GM12878 (cell line): Measurements from ENCODE around the gene PDE10A. TPM values are rescaled to one million over a fixed set of nuclear protein-coding genes. Genes with fewer than 3 reads are reported as not detected.

Experiments
- ATAC-seq: fragments of 200-7000 bp; cut with Tn5 transposase; 3 replicates; pipeline ENCODE4 v1.9.1; 2020; ENCODE audit warnings: mild to moderate bottlenecking, moderate library complexity
- BruUV-seq: library from RNA; stranded (reverse); fragments of 400-500 nt; replicated peaks from 2 replicates; lab custom pipeline; 2021; lab: Mats Ljungman, UMichigan
- CTCF ChIA-PET: fragments of 300-600 bp; sonication (Branson Sonifier 250); formaldehyde crosslinking; extraction: SDS; loops from one replicate; lab custom pipeline; 2021; ENCODE audit warnings: inconsistent platforms; lab: Yijun Ruan, JAX
- POLR2A ChIA-PET: fragments of 350-600 bp; formaldehyde crosslinking; extraction: SDS; loops from one replicate; lab custom pipeline; 2021; ENCODE audit warnings: inconsistent platforms; lab: Charles Lee
- RAD21 ChIA-PET: fragments of 300-600 bp; sonication (Branson Sonifier 250); formaldehyde crosslinking; loops from one replicate; lab custom pipeline; 2023; ENCODE audit warnings: antibody characterized with exemption; ENCODE audit not compliant: unreplicated experiment; lab: Charles Lee
- SMC1A ChIA-PET: fragments of 300-600 bp; sonication (Branson Sonifier 250); formaldehyde crosslinking; loops from one replicate; lab custom pipeline; 2023; ENCODE audit not compliant: unreplicated experiment, uncharacterized antibody; lab: Charles Lee
- DNase-seq: peaks from one replicate; pipeline ENCODE4 v3.0.0-alpha.2; 2011; ENCODE audit warnings: low read depth, low spot score
- FAIRE-seq: peaks from 3 replicates; lab custom pipeline; 2011; peaks lifted over from hg19 to GRCh38; lab: Jason Lieb, UNC
- H2AFZ ChIP-seq: 2 replicates; pipeline ENCODE4 v1.6.0; 2011; ENCODE audit warnings: low read depth, low read length, control low read depth; ENCODE audit not compliant: control insufficient read depth
- H3K27ac ChIP-seq: 2 replicates; pipeline ENCODE4 v1.5.1; 2011; ENCODE audit warnings: control low read depth; ENCODE audit not compliant: control insufficient read depth, insufficient read depth
- H3K27me3 ChIP-seq, 2 experiments: replicated peaks in 1 of 2; 2 replicates each; pipeline versions ENCODE4 v1.6.0 to v1.6.1; 2011; ENCODE audit warnings: low read length in 1 of 2; ENCODE audit not compliant: control insufficient read depth in 2 of 2, insufficient read depth in 2 of 2
- H3K36me3 ChIP-seq, 2 experiments: 2 replicates each; pipeline ENCODE4 v1.5.1; 2011; ENCODE audit warnings: low read length in 1 of 2; ENCODE audit not compliant: control insufficient read depth in 2 of 2, insufficient read depth in 2 of 2
- H3K4me1 ChIP-seq: 2 replicates; pipeline ENCODE4 v1.6.1; 2011; ENCODE audit warnings: mild to moderate bottlenecking, low read length, moderate library complexity, mixed read lengths; ENCODE audit not compliant: control insufficient read depth, insufficient read depth
- H3K4me2 ChIP-seq: 2 replicates; pipeline ENCODE4 v1.6.0; 2011; ENCODE audit warnings: control low read depth; ENCODE audit not compliant: control insufficient read depth, insufficient read depth
- H3K4me3 ChIP-seq: fragments of 200-600 bp; sonication (generic); 2 replicates; pipeline ENCODE4 v1.5.1; 2016
- H3K79me2 ChIP-seq: 2 replicates; pipeline ENCODE4 v1.6.0; 2011; ENCODE audit warnings: low read length; ENCODE audit not compliant: control insufficient read depth, insufficient read depth
- H3K9ac ChIP-seq: 2 replicates; pipeline ENCODE4 v1.8.0; 2011; ENCODE audit warnings: low read length, control low read depth, mixed read lengths; ENCODE audit not compliant: control insufficient read depth, insufficient read depth
- H3K9me3 ChIP-seq: replicated peaks from 3 replicates; pipeline ENCODE4 v1.5.1; 2011; ENCODE audit warnings: mild to moderate bottlenecking, low read length; ENCODE audit not compliant: control insufficient read depth, insufficient read depth
- H4K20me1 ChIP-seq: 2 replicates; pipeline ENCODE4 v1.6.0; 2011; ENCODE audit not compliant: control insufficient read depth, insufficient read depth
- BMI1 ChIP-seq: fragments of 450-650 bp; IDR thresholded peaks from 2 replicates; pipeline ENCODE4 v1.6.1; 2016; ENCODE audit warnings: mild to moderate bottlenecking, moderate library complexity, borderline replicate concordance
- EGR1 ChIP-seq, 2 experiments: IDR thresholded peaks; 1 replicate in 1 of 2; 2 replicates in 1 of 2; pipeline ENCODE4 v1.6.1; 2011 to 2012; ENCODE audit warnings: low read depth in 2 of 2, low read length in 2 of 2, borderline replicate concordance in 1 of 2, mild to moderate bottlenecking in 1 of 2, moderate library complexity in 1 of 2
- EZH2 ChIP-seq: IDR thresholded peaks from 2 replicates; pipeline ENCODE4 v1.6.1; 2012; ENCODE audit warnings: low read depth, mild to moderate bottlenecking, control low read depth, inconsistent platforms, low read length, borderline replicate concordance; ENCODE audit not compliant: control insufficient read depth
- NBN ChIP-seq: fragments of 450-650 bp; IDR thresholded peaks from 2 replicates; pipeline ENCODE4 v1.6.1; 2016
- NR2C1 ChIP-seq: fragments of 450-650 bp; IDR thresholded peaks from 2 replicates; pipeline ENCODE4 v1.6.1; 2017; ENCODE audit warnings: antibody characterized with exemption, mild to moderate bottlenecking, moderate library complexity
- PML ChIP-seq: IDR thresholded peaks from 2 replicates; pipeline ENCODE4 v1.6.1; 2012; ENCODE audit warnings: low read length, inconsistent platforms
- POLR2AphosphoS5 ChIP-seq: IDR thresholded peaks from 2 replicates; pipeline ENCODE4 v1.6.1; 2011; ENCODE audit warnings: mild to moderate bottlenecking, low read length, inconsistent platforms
- RFX5 ChIP-seq: IDR thresholded peaks from 2 replicates; pipeline ENCODE4 v1.6.1; 2011; ENCODE audit warnings: low read depth, low read length, improper control_type of control experiment
- RUNX3 ChIP-seq: IDR thresholded peaks from 2 replicates; pipeline ENCODE4 v1.6.1; 2012; ENCODE audit warnings: low read length, inconsistent platforms
- SREBF2 ChIP-seq: IDR thresholded peaks from 2 replicates; pipeline ENCODE4 v1.6.1; 2012; ENCODE audit warnings: mild to moderate bottlenecking, low read length
- SRF ChIP-seq, 2 experiments: IDR thresholded peaks; 2 replicates each; pipeline ENCODE4 v1.6.1; 2011; ENCODE audit warnings: low read depth in 2 of 2, low read length in 2 of 2, mild to moderate bottlenecking in 1 of 2, moderate library complexity in 1 of 2
- TAF1 ChIP-seq: IDR thresholded peaks from 2 replicates; pipeline ENCODE4 v1.6.1; 2011; ENCODE audit warnings: mild to moderate bottlenecking, low read depth, low read length, borderline replicate concordance
- YBX1 ChIP-seq: fragments of 450-650 bp; IDR thresholded peaks from 2 replicates; pipeline ENCODE4 v1.6.1; 2016; ENCODE audit warnings: antibody characterized with exemption
- YY1 ChIP-seq: IDR thresholded peaks from 2 replicates; pipeline ENCODE4 v1.6.1; 2011; ENCODE audit warnings: low read depth, mild to moderate bottlenecking, low read length
- ZNF207 ChIP-seq: fragments of 450-650 bp; IDR thresholded peaks from 2 replicates; pipeline ENCODE4 v1.6.1; 2014; ENCODE audit warnings: antibody characterized with exemption, mild to moderate bottlenecking, borderline replicate concordance
- ZNF24 ChIP-seq: fragments of 450-650 bp; IDR thresholded peaks from 2 replicates; pipeline ENCODE4 v1.6.1; 2017; ENCODE audit warnings: antibody characterized with exemption, mild to moderate bottlenecking
- WGBS: methylation state at CpG from one replicate; pipeline ENCODE4 v1.1.6; 2016; ENCODE audit warnings: low lambda C conversion rate; ENCODE audit not compliant: insufficient replicate concordance, insufficient coverage; ENCODE audit errors: missing lambda C conversion rate; 5-methylcytosine and 5-hydroxymethylcytosine counted together
- in situ Hi-C: fragments of 300-500 bp; cut with MboI; formaldehyde crosslinking; loops from 9 replicates; pipeline ENCODE4 v1.14.3; 2018; ENCODE audit warnings: mixed read lengths
- intact Hi-C: fragments of 100-400 bp; cut with micrococcal nuclease; formaldehyde crosslinking; loops from one replicate; pipeline ENCODE4 v1.14.2; 2022; ENCODE audit not compliant: unreplicated experiment
- polyA plus RNA-seq, 11 experiments: library from polyadenylated mRNA; depleted of rRNA in 4 of 11; unstranded in 6 of 11; stranded (reverse) in 5 of 11; fragments of >200 nt; fragmentation: Nextera tagmentation in 4 of 11; fragmentation: Illumina TruSeq in 1 of 11; extraction: Ambion mirVana in 4 of 11; extraction: Trizol in 1 of 11; gene quantifications; 1 replicate in 1 of 11; 2 replicates in 10 of 11; pipeline versions ENCODE4 v1.2.1 to v1.2.3, GENCODE V29; 2011 to 2016; ENCODE audit warnings: inconsistent platforms in 2 of 11, missing spikeins in 2 of 11, low read depth in 1 of 11
- total RNA-seq, 4 experiments: library from RNA; depleted of rRNA in 3 of 4; stranded (reverse); fragments of >200 nt in 3 of 4; fragmentation: Illumina TruSeq in 1 of 4; extraction: Trizol in 1 of 4; gene quantifications; 2 replicates each; pipeline versions ENCODE4 v1.2.1 to v1.2.3, GENCODE V29; 2013 to 2021
- TF ChIP-seq, protein P1 (sequence below): fragments of 450-650 bp; IDR thresholded peaks from 2 replicates; pipeline ENCODE4 v1.6.1; 2016; ENCODE audit warnings: mild to moderate bottlenecking
- TF ChIP-seq, protein P2 (sequence below): fragments of 450-650 bp; IDR thresholded peaks from 2 replicates; pipeline ENCODE4 v1.6.1; 2014; ENCODE audit warnings: mild to moderate bottlenecking
- TF ChIP-seq, protein P3 (sequence below): fragments of 450-650 bp; IDR thresholded peaks from 2 replicates; pipeline ENCODE4 v1.6.1; 2016; ENCODE audit warnings: mild to moderate bottlenecking

PDE10A gene
- total and polyA plus RNA-seq, 10 of the 15 experiments (the other 5 are each of a cell fraction or from before 2014, with no cell fraction given), result under 0.01 to 1.3 (median 0.03) TPM; not detected in 2

DNA sequence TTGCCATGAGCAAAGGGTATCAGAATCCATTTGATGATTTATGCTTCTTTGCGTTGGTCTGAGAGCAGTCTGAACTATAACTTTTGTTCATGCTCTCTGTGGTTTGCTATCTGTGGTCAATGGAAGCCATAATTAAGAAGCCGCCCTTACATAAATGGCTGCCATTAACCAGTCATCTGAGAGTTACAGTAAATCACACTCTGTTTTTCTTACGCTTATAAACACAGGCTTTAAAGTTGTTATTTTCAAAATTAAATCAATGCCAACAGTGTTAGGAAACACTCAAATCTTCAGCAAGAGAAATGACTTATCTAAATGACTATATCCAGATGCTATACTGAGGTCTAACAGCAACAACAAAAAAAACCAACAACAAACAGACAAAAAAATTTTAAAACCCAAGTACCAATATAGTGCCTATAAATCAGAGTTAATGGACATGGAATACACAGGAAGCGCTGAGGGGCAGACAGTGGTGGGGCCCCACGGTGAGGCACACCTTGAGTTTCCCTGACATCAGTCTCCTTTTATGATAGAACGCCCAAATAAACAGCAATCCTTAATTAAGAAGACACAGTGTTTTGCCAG, 245.7 kb downstream of the PDE10A start:
- Histone ChIP-seq H2AFZ (no peak overlapping the region), H3K4me1 (no peaks in the 10 kb centered on the region), H3K27ac (no peak overlapping the region), H3K9me3 (no peaks in the 10 kb centered on the region), H4K20me1 (no peaks in the 10 kb centered on the region), H3K79me2 (no peaks in the 10 kb centered on the region), H3K4me2 (no peak overlapping the region), H3K9ac (no peak overlapping the region), H3K27me3 (no peaks in the 10 kb centered on the region), H3K4me3 (no peak overlapping the region), H3K36me3 (no peaks in the 10 kb centered on the region)
- TF ChIP-seq NR2C1, result no peak
- TF ChIP-seq EGR1 (IDR thresholded peaks at IDR 0.05; ENCODE audit: borderline replicate concordance in 1 of 2, low read depth in 2 of 2, low read length in 2 of 2), result no peak
- no peak for TF ChIP-seq RFX5
- TF ChIP-seq, protein P1, sequence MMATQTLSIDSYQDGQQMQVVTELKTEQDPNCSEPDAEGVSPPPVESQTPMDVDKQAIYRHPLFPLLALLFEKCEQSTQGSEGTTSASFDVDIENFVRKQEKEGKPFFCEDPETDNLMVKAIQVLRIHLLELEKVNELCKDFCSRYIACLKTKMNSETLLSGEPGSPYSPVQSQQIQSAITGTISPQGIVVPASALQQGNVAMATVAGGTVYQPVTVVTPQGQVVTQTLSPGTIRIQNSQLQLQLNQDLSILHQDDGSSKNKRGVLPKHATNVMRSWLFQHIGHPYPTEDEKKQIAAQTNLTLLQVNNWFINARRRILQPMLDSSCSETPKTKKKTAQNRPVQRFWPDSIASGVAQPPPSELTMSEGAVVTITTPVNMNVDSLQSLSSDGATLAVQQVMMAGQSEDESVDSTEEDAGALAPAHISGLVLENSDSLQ, result no peak
- no peak for TF ChIP-seq POLR2AphosphoS5
- TF ChIP-seq NBN, result no peak
- no peak for TF ChIP-seq BMI1
- no peak for TF ChIP-seq PML
- no peak for TF ChIP-seq RUNX3
- no peak for TF ChIP-seq ZNF207
- no peak for TF ChIP-seq SREBF2
- TF ChIP-seq TAF1, result no peak
- TF ChIP-seq ZNF24, result no peak
- no peak for TF ChIP-seq EZH2
- TF ChIP-seq, protein P2, sequence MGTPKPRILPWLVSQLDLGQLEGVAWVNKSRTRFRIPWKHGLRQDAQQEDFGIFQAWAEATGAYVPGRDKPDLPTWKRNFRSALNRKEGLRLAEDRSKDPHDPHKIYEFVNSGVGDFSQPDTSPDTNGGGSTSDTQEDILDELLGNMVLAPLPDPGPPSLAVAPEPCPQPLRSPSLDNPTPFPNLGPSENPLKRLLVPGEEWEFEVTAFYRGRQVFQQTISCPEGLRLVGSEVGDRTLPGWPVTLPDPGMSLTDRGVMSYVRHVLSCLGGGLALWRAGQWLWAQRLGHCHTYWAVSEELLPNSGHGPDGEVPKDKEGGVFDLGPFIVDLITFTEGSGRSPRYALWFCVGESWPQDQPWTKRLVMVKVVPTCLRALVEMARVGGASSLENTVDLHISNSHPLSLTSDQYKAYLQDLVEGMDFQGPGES, result no peak
- no peak for TF ChIP-seq SRF (IDR thresholded peaks at IDR 0.05; ENCODE audit: low read depth in 2 of 2, low read length in 2 of 2)
- no peak for TF ChIP-seq YBX1
- TF ChIP-seq, protein P3, sequence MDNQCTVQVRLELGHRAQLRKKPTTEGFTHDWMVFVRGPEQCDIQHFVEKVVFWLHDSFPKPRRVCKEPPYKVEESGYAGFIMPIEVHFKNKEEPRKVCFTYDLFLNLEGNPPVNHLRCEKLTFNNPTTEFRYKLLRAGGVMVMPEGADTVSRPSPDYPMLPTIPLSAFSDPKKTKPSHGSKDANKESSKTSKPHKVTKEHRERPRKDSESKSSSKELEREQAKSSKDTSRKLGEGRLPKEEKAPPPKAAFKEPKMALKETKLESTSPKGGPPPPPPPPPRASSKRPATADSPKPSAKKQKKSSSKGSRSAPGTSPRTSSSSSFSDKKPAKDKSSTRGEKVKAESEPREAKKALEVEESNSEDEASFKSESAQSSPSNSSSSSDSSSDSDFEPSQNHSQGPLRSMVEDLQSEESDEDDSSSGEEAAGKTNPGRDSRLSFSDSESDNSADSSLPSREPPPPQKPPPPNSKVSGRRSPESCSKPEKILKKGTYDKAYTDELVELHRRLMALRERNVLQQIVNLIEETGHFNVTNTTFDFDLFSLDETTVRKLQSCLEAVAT, result no peak
- TF ChIP-seq YY1, result no peak
- SMC1A ChIA-PET, result no interaction called here
- POLR2A ChIA-PET, result no interaction called here
- no TSS peak for BruUV-seq
- in situ Hi-C loops (no loop called here), intact Hi-C loops (no loop called here)
- RAD21 ChIA-PET, result no interaction called here
- FAIRE-seq (no peak), DNase-seq (no peak), ATAC-seq (no peak)
- 19% methylated on average over 6 of the region's 6 CpGs for WGBS
- CTCF ChIA-PET, result interaction anchor here (1.1 kb wide), 1 partner anchor 9 kb away, joined by 3 read pairs; no protein-coding TSS in a partner anchor
